MCF 10A (cell line): ENCODE results near the gene BRI3BP. TPM values are rescaled to one million over a fixed set of nuclear protein-coding genes. Genes with fewer than 3 reads are reported as not detected.
A peak's percentile ranks its signal among the peaks of the same experiment; 100 is the strongest.

ENCODE experiments used
- BruUV-seq: library from RNA; stranded (reverse); fragments of 400-500 nt; replicated peaks from 2 replicates; lab custom pipeline; 2021; lab: Mats Ljungman, UMichigan
- CTCF ChIA-PET: fragments of 300-600 bp; sonication (Branson Sonifier 250); formaldehyde crosslinking; extraction: SDS; loops from one replicate; lab custom pipeline; 2021; ENCODE audit warnings: antibody characterized with exemption, inconsistent platforms; lab: Yijun Ruan, JAX
- POLR2A ChIA-PET: fragments of 300-600, 350-650 bp; sonication (Branson Sonifier 250); formaldehyde crosslinking; extraction: SDS; loops from one replicate; lab custom pipeline; 2020; ENCODE audit warnings: antibody characterized with exemption, inconsistent platforms; lab: Yijun Ruan, JAX
- DNase-seq: peaks from one replicate; pipeline ENCODE4 v3.0.0-alpha.2; 2018; ENCODE audit not compliant: unreplicated experiment
- H3K27ac Mint-ChIP-seq: one replicate; pipeline ENCODE4 v1.8.0; 2022; ENCODE audit warnings: mild to moderate bottlenecking, low read depth, mixed read lengths; ENCODE audit not compliant: unreplicated experiment
- H3K27me3 Mint-ChIP-seq: one replicate; pipeline ENCODE4 v1.8.0; 2022; ENCODE audit warnings: mixed read lengths; ENCODE audit not compliant: insufficient read depth, unreplicated experiment
- H3K36me3 Mint-ChIP-seq: one replicate; pipeline ENCODE4 v1.8.0; 2022; ENCODE audit warnings: mild to moderate bottlenecking, moderate library complexity, mixed read lengths; ENCODE audit not compliant: insufficient read depth, unreplicated experiment
- H3K4me1 Mint-ChIP-seq: one replicate; pipeline ENCODE4 v1.8.0; 2022; ENCODE audit warnings: mixed read lengths; ENCODE audit not compliant: insufficient read depth, unreplicated experiment
- H3K4me3 Mint-ChIP-seq: one replicate; pipeline ENCODE4 v1.8.0; 2022; ENCODE audit warnings: mild to moderate bottlenecking, moderate library complexity, mixed read lengths; ENCODE audit not compliant: unreplicated experiment
- H3K9me3 Mint-ChIP-seq: one replicate; pipeline ENCODE4 v1.8.0; 2022; ENCODE audit warnings: mixed read lengths; ENCODE audit not compliant: unreplicated experiment
- intact Hi-C: fragments of 100-400 bp; cut with micrococcal nuclease; formaldehyde crosslinking; loops from 2 replicates; pipeline ENCODE4 v1.14.1; 2022
- total RNA-seq: library from RNA; stranded (reverse); gene quantifications from 2 replicates; pipeline ENCODE4 v1.2.3, GENCODE V29; 2022
- TF ChIP-seq, protein P1 (sequence below): fragments of 200-600 bp; IDR thresholded peaks from one replicate; pipeline ENCODE4 v1.8.0; 2022; ENCODE audit warnings: antibody characterized with exemption, mild to moderate bottlenecking; ENCODE audit not compliant: unreplicated experiment

The BRI3BP gene
- total RNA-seq, 1 experiment from 2014 or later: 11.9 TPM

DNA sequence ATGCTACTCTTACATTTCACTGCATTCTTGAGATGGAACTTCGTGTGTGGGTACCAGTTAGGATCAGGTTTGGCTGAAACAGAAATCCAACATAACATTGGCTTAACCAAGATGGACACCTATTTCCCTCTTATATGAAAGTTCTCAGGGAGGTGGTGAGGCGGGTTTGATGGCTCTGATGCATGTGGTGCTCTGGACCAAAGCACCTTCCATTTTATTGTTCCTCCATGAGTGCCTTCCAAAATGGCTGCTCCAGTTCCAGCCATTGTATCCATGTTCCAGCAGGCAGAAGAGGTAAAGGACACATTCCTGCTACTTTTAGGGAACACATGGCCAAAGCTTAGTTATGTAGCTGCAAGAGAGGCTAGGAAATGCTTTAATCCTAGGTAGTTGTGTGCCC lies 29.6 kb downstream of the BRI3BP start:
- peaks cover 21% of the 10 kb centered on the region for H3K36me3 Mint-ChIP-seq
- H3K9me3 Mint-ChIP-seq: no peaks in the 10 kb centered on the region
- H3K4me3 Mint-ChIP-seq: no peak overlapping the region
- intact Hi-C loops: no loop called here
- H3K27ac Mint-ChIP-seq: no peak overlapping the region
- H3K4me1 Mint-ChIP-seq: no peaks in the 10 kb centered on the region
- BruUV-seq: no TSS peak
- ChIA-PET POLR2A (no interaction called here), CTCF (interaction anchor here (0.6 kb wide), 1 partner anchor 702 kb away, joined by 3 read pairs; no protein-coding TSS in a partner anchor)
- DNase-seq: no peak
- no peaks in the 10 kb centered on the region for H3K27me3 Mint-ChIP-seq
- TF ChIP-seq, protein P1, sequence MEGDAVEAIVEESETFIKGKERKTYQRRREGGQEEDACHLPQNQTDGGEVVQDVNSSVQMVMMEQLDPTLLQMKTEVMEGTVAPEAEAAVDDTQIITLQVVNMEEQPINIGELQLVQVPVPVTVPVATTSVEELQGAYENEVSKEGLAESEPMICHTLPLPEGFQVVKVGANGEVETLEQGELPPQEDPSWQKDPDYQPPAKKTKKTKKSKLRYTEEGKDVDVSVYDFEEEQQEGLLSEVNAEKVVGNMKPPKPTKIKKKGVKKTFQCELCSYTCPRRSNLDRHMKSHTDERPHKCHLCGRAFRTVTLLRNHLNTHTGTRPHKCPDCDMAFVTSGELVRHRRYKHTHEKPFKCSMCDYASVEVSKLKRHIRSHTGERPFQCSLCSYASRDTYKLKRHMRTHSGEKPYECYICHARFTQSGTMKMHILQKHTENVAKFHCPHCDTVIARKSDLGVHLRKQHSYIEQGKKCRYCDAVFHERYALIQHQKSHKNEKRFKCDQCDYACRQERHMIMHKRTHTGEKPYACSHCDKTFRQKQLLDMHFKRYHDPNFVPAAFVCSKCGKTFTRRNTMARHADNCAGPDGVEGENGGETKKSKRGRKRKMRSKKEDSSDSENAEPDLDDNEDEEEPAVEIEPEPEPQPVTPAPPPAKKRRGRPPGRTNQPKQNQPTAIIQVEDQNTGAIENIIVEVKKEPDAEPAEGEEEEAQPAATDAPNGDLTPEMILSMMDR: no peak

DNA sequence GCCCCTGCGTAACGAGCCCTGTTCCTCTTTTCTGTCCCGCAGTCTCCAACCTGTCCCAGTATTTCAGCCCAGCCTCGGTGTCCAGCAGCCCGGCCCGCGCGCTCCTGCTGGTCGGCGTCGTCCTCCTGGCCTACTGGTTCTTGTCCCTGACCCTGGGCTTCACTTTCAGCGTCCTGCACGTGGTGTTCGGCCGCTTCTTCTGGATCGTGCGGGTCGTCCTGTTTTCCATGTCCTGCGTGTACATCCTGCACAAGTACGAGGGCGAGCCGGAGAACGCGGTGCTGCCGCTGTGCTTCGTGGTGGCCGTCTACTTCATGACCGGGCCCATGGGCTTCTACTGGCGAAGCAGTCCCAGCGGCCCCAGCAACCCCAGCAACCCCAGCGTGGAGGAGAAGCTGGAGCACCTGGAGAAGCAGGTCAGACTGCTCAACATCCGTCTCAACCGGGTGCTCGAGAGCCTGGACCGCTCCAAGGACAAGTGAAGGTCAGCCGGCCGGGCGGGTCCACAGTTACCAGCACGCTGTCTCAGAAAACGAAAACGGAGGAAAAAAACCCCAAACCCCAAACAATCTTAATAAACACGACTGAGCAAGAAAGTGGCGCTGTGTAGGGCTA lies 31.6 kb downstream of the BRI3BP start:
- peaks cover 13% of the 10 kb centered on the region for H3K36me3 Mint-ChIP-seq
- no peak for DNase-seq
- no peak overlapping the region for H3K27ac Mint-ChIP-seq
- POLR2A ChIA-PET: interaction anchor here (0.6 kb wide), 1 partner anchor 120 kb away, joined by 3 read pairs; no protein-coding TSS in a partner anchor
- no peaks in the 10 kb centered on the region for H3K4me1 Mint-ChIP-seq
- intact Hi-C loops: no loop called here
- H3K9me3 Mint-ChIP-seq: no peaks in the 10 kb centered on the region
- TF ChIP-seq, protein P1: no peak
- no peak overlapping the region for H3K4me3 Mint-ChIP-seq
- CTCF ChIA-PET: no interaction called here
- BruUV-seq: no TSS peak
- no peaks in the 10 kb centered on the region for H3K27me3 Mint-ChIP-seq

DNA sequence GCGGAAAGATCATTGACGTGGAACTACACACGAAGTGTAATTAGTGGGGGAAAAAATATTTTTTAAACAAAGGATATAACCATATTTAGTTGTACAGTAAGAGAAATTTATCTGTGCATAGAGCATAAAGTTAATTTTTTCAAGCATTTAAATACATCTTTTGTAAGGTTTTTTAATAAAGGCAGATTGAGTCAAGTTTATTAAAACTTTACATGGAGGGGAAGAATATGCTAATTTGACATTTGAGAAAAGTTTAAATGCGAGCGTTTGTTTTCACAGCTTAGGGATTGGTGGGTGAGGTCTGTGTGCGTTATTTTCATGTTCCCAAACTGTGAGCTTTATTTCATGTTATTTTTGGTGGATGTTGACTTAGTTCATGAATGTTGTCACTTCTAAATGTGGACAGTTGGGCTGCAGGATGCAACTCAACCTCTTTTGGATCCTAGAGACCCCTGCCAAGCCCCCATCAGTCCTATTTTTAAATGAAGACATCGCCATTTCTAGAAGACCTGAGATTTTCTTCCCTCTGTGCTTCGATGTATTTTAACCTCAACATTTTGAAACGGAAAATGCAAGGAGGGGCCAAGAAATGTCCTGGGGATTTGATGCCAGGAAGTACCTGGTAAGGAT lies 32.3 kb downstream of the BRI3BP start:
- ChIA-PET POLR2A (interaction anchor here (0.6 kb wide), 1 partner anchor 121 kb away, joined by 3 read pairs; no protein-coding TSS in a partner anchor), CTCF (no interaction called here)
- Mint-ChIP-seq H3K36me3 (peaks cover 13% of the 10 kb centered on the region), H3K27me3 (no peaks in the 10 kb centered on the region), H3K4me1 (no peaks in the 10 kb centered on the region), H3K9me3 (no peaks in the 10 kb centered on the region), H3K27ac (no peak overlapping the region), H3K4me3 (no peak overlapping the region)
- no peak for DNase-seq
- BruUV-seq: TSS peak; percentile 14
- TF ChIP-seq, protein P1: no peak
- intact Hi-C loops: no loop called here

DNA sequence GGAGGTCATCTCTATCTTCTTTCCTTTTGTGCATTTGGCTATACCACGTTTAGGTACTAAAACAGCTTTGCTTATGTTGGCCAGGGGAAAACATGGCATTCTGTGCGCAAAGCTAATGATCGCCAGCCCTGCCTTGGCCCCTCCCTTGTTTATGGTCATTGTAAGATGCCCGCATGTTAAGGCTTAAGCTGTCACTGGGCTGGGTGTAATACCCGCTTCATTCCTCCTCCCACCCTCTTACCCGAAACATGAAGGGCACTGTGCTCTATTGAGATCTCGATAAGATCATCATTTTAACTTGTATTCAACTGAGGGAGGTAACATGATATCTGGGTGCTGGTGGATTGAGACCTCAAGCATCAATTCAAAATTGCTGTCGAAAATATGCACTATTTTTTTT lies 34.7 kb downstream of the BRI3BP start:
- Mint-ChIP-seq H3K36me3 (peaks cover 8% of the 10 kb centered on the region), H3K4me1 (no peaks in the 10 kb centered on the region), H3K9me3 (no peaks in the 10 kb centered on the region), H3K27ac (no peak overlapping the region), H3K4me3 (no peak overlapping the region), H3K27me3 (no peaks in the 10 kb centered on the region)
- DNase-seq: no peak
- TF ChIP-seq, protein P1: no peak
- ChIA-PET POLR2A (no interaction called here), CTCF (no interaction called here)
- intact Hi-C loops: no loop called here
- BruUV-seq: no TSS peak
